GM12872 (cell line): ENCODE results near the gene LCN6.

ENCODE experiments used
- CTCF ChIP-seq: IDR thresholded peaks from 3 replicates; pipeline ENCODE4 v1.5.1; 2011; ENCODE audit warnings: low read depth, mild to moderate bottlenecking, low read length, moderate library complexity; ENCODE audit not compliant: insufficient read depth

The LCN6 gene

GRCh38 chr9:136745389-136746154 is 2.8 kb downstream of the LCN6 start:
- TF ChIP-seq CTCF = no peak

GRCh38 chr9:136744773-136745172 is 3.6 kb downstream of the LCN6 start:
- TF ChIP-seq CTCF = no peak

- no peak for TF ChIP-seq CTCF
Measured at GRCh38 chr9:136743639-136744211, 4.6 kb downstream of the LCN6 start.

- no peak for TF ChIP-seq CTCF
Measured at GRCh38 chr9:136742591-136743391, 5.5 kb downstream of the LCN6 start, which contains the start of gene LCN10. Gene LCN10, minus strand, starts transcription at chr9:136742940. Its CDS starts 37 bp downstream, at chr9:136742903.

- TF ChIP-seq CTCF = no peak
Measured at GRCh38 chr9:136741883-136742571, 6.3 kb downstream of the LCN6 start.

- no peak for TF ChIP-seq CTCF
Measured at GRCh38 chr9:136740971-136741882, 7.1 kb downstream of the LCN6 start.
